H1 (cell line): Measurements from ENCODE around the gene HK1.

Source experiments
- BACH1 ChIP-seq: IDR thresholded peaks from 2 replicates; pipeline ENCODE4 v1.6.1; 2012; ENCODE audit warnings: low read length, improper control_type of control experiment
- BCL11A ChIP-seq, 2 experiments: IDR thresholded peaks; one replicate each; pipeline ENCODE4 v1.6.1; 2011; ENCODE audit warnings: low read depth in 2 of 2, low read length in 2 of 2, mild to moderate bottlenecking in 2 of 2
- CTCF ChIP-seq, 3 experiments: IDR thresholded peaks; 1 replicate in 2 of 3; 2 replicates in 1 of 3; pipeline versions ENCODE4 v1.5.1 to v1.6.1; 2011; ENCODE audit warnings: low read length in 3 of 3, mild to moderate bottlenecking in 3 of 3, inconsistent platforms in 2 of 3, low read depth in 1 of 3, moderate library complexity in 1 of 3; ENCODE audit not compliant: insufficient read depth in 1 of 3; ENCODE audit errors: control extremely low read depth in 1 of 3
- EGR1 ChIP-seq: IDR thresholded peaks from 2 replicates; pipeline ENCODE4 v1.6.1; 2011; ENCODE audit warnings: low read depth, low read length, borderline replicate concordance
- EZH2 ChIP-seq: fragments of 200-600 bp; sonication (generic); IDR thresholded peaks from 2 replicates; pipeline ENCODE4 v1.7.1; 2012; ENCODE audit warnings: low read depth, mild to moderate bottlenecking, moderate library complexity, low read length, inconsistent platforms; ENCODE audit not compliant: severe bottlenecking
- GABPA ChIP-seq: IDR thresholded peaks from 2 replicates; pipeline ENCODE4 v1.6.1; 2011; ENCODE audit warnings: mild to moderate bottlenecking, low read length, moderate library complexity, borderline replicate concordance; ENCODE audit not compliant: insufficient read depth
- SP1 ChIP-seq: IDR thresholded peaks from 2 replicates; pipeline ENCODE4 v1.6.1; 2011; ENCODE audit warnings: low read depth, low read length
- TEAD4 ChIP-seq: IDR thresholded peaks from 2 replicates; pipeline ENCODE4 v1.6.1; 2012; ENCODE audit warnings: low read depth, low read length, inconsistent platforms, mixed read lengths
- USF2 ChIP-seq: IDR thresholded peaks from 2 replicates; pipeline ENCODE4 v1.6.1; 2011; ENCODE audit warnings: low read length, improper control_type of control experiment

GRCh38 chr10:69437321-69438259 is 159.3 kb downstream of the HK1 start:
- TF ChIP-seq EGR1: no peak
- TF ChIP-seq TEAD4: no peak
- TF ChIP-seq BCL11A (IDR thresholded peaks at IDR 0.05; ENCODE audit: low read depth in 2 of 2, low read length in 2 of 2): no peak
- TF ChIP-seq CTCF (IDR thresholded peaks at IDR 0.05; ENCODE audit: control extremely low read depth in 1 of 3, insufficient read depth in 1 of 3, low read depth in 1 of 3, low read length in 3 of 3): no peak
- no peak for TF ChIP-seq USF2
- no peak for TF ChIP-seq EZH2
- TF ChIP-seq SP1: no peak
- TF ChIP-seq GABPA: no peak
- no peak for TF ChIP-seq BACH1
